Measurements from ENCODE around the gene TRAF4. TPM values are rescaled to one million over a fixed set of nuclear protein-coding genes. Genes with fewer than 3 reads are reported as not detected.
A peak's percentile ranks its signal among the peaks of the same experiment; 100 is the strongest.

Gene TRAF4
- total and polyA plus RNA-seq, 9 of the 15 experiments (the other 6 are each of a cell fraction or from before 2014, with no cell fraction given), result 2.4 to 147 (median 72.4) TPM

GRCh38 chr17:28723159-28723835, 20.5 kb upstream of the TRAF4 start (continued):
- TF ChIP-seq BCLAF1 (IDR thresholded peaks at IDR 0.05; ENCODE audit: borderline replicate concordance in 1 of 2, control insufficient read depth in 1 of 2, low read depth in 2 of 2, low read length in 1 of 2), result 0 out of 4 replicates have a peak, but pooled peaks of 1 of the 2 experiments have one; percentile 39
- no peak for TF ChIP-seq ZNF780A (CRISPR knock-in tag; IDR thresholded peaks at IDR 0.05)
- TF ChIP-seq DIDO1 (tag; IDR thresholded peaks at IDR 0.05; ENCODE audit: low read depth), result no peak
- TF ChIP-seq ZNF431 (CRISPR knock-in tag; IDR thresholded peaks at IDR 0.05), result no peak
- no peak for TF ChIP-seq SREBF1 (IDR thresholded peaks at IDR 0.05; ENCODE audit: borderline replicate concordance, low read depth, low read length)
- TF ChIP-seq ZNF253 (CRISPR knock-in tag; conservative IDR thresholded peaks at IDR 0.05), result 0 out of 2 replicates have a peak, but pooled peaks have one; percentile 23
- peak; percentile 2; the same call in 1 of the 2 replicates for TF ChIP-seq POLR2A (conservative IDR thresholded peaks at IDR 0.05)
- no peak for TF ChIP-seq ZKSCAN1 (IDR thresholded peaks at IDR 0.05; ENCODE audit: low read depth, low read length)
- no peak for TF ChIP-seq MXD1 (CRISPR knock-in tag; IDR thresholded peaks at IDR 0.05; ENCODE audit: borderline replicate concordance, poor library complexity, severe bottlenecking)
- no peak for TF ChIP-seq E2F8 (IDR thresholded peaks at IDR 0.05; ENCODE audit: low read depth, partially characterized antibody)
- no peak for TF ChIP-seq EHMT2 (IDR thresholded peaks at IDR 0.05)
- no peak for TF ChIP-seq MEF2D (tag; conservative IDR thresholded peaks at IDR 0.05; ENCODE audit: low read depth)
- no peak for TF ChIP-seq NFIC (IDR thresholded peaks at IDR 0.05)
- TF ChIP-seq ZFP30 (CRISPR knock-in tag; IDR thresholded peaks at IDR 0.05; ENCODE audit: borderline replicate concordance), result no peak
- TF ChIP-seq POLR2G (IDR thresholded peaks at IDR 0.05; ENCODE audit: low read depth, low read length), result 0 out of 2 replicates have a peak, but pooled peaks have one; percentile 24
- no peak for TF ChIP-seq PATZ1 (CRISPR knock-in tag; IDR thresholded peaks at IDR 0.05; ENCODE audit: borderline replicate concordance)
- TF ChIP-seq KAT7 (CRISPR knock-in tag; IDR thresholded peaks at IDR 0.05; ENCODE audit: borderline replicate concordance), result no peak
- TF ChIP-seq ZNF12 (CRISPR knock-in tag; IDR thresholded peaks at IDR 0.05), result no peak
- no peak for TF ChIP-seq MYNN (IDR thresholded peaks at IDR 0.05)
- TF ChIP-seq MYNN (CRISPR knock-in tag; IDR thresholded peaks at IDR 0.05), result no peak

Data from K562 (cell line).